NCI-H146 (cell line): Measurements from ENCODE around the gene DUSP15.

Source experiments
- DNase-seq: peaks from one replicate; lab custom pipeline; 2025; lab: John Stamatoyannopoulos, UW

The DUSP15 gene

DNA sequence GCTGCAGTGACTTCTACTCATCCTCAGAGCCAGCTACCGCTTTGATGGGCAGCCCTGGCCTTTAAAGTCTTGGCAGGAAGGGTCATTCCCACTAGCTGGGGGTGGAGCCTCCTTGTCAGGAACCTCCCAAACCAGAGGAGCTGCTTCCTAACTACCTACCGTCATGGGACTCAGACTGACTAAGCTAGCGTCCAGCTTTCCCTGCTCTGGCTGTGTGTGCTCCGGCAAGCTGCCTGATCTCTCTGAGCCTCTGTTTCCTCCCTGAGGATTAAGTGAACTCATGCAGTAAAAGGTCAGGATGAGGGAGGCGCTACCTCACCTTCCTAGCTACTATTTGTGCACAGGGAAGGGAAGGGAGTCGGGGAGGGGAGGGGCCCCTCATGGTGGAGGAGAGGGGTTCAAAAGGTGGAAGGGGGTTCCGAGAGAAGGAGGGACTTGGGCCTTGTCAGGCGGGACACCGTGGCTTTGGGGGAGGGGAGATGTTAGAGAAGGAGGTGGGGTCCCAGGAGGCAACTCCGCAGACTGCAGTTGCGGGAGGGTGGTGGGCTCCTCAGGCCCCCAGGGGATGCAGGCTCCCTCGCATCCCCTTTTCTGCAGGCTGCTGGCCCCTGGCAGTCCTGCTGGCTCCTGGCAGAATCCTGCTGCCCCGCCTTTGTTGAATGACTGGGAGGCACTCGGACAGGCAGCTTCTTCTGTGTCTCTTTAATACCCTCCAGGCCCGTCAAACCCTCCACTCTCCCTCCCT, 9.8 kb downstream of the DUSP15 start:
- DNase-seq: peak; percentile 35

DNA sequence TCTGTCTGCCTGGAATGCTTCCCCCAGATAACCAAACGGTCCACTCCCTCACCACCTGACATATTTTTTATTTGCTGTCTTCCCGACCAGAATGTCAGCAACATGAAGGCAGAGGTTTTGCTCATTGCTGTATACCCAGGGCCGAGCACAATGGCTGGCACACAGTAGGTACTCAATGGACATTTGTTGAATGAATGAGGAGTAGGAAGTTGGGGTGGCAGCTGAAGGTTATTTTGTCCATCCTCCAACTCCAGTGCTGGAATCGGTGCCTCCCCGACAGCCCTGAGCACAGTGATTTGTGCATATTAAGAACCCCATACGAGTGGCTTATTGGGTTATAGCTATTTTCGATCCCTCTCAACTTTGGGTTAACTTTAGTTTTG, 10.3 kb downstream of the DUSP15 start:
- DNase-seq: no peak

DNA sequence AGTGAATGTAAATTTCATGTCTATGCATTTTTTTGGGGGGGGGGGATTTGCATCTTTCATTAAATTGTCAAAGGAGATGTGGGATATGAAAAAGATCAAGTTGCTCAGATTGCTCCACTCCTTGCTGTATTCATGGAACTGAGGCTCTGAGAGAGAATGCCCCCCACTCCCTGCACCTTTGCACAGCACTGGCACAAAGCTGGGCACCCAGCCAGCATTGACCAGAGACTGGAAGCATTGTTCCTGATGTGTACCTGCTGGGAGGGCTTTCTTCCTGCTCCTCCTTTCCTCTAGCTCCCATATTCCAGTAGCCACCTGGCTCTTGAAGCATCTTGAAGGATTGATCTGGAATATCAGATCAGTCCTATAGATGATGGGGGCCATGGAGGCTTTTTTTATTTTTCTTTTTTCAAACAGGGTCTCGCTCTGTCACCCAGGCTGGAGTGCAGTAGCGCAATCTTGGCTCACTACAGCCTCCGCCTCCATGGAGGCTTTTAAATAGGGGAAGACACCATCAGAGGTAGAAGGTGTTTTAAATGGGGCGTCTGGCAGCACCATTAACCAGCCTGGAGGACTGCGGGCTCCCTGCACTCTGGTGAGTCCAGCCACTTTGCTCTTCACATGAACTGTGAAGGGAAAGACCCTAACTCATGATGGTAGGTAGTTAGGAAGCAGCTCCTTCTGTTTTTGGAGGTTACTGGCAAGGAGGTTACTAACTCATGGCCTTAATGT, 10.9 kb downstream of the DUSP15 start:
- no peak for DNase-seq

DNA sequence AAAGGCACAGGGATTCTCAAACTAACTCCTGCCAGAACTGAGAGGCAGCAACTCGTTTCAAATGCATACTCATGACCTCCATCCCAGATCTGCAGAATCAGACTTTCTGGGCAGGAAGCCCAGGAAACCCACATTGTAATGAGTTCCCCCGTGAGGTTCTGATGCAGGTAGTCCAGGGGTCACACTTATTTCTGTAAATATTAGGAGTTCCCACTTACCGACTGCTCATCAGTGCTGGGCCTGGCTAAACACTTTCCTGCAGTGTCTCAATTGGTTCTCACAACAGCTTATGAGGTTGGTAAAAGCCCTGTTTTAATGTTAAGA, 11.6 kb downstream of the DUSP15 start:
- DNase-seq: no peak

DNA sequence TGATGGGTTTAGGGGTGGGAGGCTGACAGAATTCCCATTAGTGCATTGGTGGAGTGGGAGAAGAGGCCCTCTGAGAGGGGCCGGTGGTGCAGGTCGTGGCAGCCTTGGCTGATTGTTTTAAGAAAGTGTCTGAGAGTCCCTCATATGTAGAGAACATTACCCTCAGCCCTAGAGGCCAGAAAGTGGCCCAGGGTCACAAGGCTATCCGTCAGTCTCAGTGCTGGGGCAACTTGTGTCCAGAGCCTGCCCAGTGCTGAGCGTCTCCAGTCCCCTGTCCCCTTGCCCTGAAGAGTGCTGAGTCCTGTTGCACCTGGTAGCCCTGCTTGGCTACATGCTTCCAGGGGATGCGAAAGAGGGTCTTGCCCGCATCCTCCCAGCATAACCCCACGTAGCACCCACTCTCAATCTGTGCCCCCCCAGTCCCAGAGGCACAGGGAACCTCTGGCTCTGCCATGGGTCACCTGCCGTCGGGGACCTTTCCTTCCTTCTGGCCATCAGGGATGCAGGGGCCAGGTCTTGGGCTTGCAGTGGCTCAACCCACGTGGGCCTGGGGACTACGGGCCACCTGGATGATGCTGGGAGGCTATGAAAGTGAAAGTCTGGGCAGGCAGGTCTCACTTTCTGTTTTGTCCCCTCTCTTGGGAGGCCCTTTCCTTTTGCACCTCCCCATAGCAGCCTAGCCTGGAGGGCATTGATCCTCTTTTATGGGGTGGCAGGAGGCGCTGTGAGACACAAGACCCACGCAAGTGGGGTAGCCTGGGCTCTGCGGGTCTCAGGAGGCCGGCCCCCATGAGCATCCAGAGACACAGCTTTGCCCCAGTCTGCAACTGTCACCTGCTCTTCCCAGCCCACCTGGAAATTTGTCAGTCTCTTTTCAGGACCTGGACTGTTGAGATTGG, 12.2 kb downstream of the DUSP15 start:
- no peak for DNase-seq

DNA sequence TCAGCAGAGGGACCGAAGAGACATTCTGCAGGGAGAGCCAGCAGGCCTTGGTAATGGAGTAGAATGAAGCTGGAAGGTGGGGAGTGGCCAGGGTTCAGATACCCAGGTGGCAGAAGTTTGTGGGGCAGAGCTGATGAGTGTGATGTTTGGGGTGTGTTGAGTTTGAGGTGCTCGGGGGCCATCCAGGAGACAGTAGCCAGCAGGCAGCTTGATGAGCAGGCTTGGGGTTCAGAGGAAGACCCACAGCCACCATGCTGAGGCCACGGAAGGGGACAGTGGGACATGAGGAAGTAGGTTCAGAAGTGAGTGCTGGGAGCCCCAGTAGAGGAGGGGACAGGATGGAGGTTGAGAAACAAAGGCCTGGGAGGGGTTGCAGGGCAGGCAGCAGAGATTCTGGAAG, 13.8 kb downstream of the DUSP15 start:
- DNase-seq: no peak

DNA sequence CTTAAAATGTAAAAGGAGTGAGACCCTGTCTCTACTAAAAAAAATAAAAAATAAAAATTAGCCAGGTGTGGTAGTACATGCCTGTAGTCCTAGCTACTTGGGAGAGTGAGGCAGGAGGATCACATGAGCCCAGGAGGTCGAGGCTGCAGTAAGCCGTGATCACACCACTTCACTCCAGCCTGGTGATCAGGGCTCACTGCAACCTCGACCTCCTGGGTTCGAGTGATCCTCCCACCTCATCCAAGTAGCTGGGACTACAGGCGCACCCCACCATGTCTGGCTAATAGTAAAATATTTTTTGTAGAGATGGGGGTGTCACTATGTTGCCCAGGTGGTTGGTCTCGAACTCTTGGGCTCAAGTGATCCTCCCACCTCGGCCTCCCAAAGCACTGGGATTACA, 16.8 kb downstream of the DUSP15 start:
- no peak for DNase-seq

DNA sequence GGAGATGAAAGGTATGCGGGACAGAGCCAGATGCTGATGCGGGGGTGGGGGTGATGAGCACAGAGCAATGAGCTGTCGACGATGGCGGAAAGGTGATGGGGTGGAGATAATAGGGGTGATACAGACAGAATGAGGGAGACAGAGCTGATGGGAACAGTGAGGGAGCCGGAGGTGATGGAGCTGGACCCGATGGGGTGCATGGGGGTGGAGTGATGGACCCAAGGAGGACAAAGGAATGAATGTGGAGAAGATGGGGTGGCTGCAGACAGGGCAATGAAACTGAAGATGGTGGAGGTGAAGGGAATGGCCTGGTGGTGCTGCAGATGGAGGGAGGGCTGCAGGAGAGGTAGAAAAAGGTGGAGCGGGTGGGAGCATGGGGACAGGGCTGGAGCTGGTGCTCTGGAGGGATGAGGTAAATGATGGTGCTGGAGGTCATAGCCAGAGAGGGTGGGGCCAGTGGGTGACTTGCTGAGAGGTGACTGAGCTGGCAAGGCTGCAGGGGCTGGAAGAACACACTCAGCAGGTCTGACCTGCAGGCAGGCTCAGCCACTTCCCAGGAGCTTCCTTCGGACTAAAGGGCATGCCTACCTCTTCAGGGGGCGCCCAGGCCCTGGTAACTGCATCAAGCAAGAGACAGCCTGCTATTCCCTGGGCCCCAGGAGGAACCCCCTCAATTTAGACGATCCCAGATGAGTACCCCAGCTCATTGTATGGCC, 18.9 kb downstream of the DUSP15 start:
- no peak for DNase-seq

DNA sequence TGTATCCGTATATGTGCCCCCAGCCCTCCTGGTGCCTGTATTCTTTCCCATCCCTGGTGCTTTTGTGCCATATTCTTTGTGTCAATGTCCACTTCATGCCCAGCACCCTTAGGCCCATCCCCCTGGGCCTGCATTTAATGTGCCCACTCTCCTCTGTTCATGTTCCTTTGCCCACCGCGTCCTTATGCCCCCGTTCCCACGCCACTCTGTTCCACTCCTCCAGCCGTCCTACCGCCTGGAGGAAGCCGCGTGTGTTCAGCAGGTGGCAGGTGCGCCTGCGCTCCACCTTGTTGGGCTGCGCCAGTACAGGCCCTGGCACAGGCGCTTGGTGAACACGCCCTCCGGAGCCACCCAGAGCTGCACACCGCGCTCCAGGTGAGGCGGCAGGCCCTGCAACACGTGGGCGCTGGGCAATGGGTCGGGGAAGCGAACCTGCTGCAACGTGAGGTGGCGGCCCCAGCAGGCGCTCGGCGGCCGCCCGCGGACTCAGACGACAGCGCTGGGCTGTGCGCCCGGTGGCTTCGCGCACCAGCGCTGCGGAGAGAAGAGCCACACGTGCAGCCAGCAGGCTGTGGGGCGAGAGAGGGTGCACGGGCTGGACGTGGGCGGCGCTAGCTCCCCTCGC, 20.9 kb downstream of the DUSP15 start:
- DNase-seq: peak; percentile 92

DNA sequence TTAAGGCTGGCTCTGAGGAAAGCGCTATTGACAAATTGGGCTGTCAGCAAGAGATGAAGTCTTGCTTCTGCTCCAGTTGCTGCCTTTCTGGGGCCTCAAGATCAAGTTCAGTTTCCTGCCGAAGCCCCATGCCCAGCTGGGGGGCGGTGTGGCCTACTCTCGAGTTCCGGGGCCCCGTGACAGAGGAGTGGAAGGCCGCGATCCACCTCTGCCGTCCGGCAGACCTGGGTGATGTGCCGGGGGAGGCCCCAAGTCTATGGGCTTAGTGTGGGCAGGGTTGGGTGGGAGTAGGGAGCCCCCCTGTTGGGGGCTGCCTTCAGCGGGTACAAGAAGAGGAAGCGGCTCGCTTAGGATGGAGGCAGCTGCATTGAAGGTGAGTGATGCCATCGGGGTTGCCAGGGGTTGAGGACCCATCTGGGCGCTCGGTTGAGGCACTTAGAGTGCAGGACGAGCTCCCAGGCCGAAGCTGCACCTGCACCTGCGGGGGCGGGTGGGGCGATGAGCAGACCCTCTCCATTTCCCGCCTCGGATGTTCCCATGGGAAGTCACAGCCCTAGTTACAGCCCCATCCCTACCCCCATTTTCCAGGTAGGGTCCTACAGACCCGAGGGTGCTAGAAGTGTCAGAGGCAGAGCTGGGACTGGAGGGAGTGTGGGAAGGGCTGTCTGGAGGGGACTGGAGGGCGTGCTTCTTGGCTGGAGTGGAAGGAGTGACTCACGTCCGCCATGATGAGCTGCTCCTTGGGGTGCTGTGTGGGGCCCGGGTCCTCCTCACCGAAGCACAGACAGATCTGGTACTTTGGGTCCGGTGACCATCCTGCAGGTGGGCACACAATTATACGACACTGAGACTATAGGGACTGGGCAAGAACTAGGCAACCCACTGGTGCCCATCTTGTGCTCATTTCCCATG, 22.0 kb downstream of the DUSP15 start:
- DNase-seq: no peak

DNA sequence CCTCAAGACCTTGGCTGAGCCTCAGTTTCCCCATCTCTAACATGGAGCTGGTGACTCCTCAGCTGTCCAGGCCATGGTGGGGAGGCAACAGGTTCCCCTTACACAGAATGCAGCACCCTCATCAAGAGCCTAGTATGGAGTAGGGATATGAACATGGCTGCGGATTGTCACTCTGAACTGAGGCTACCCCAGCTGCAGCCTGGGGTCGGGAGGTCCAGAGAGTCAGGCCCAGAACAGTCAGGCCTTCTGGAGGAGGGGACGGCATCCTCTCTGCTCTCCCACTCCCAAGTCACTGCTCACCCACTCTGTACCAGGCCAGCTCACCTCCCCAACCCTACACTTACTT, 23.6 kb downstream of the DUSP15 start:
- no peak for DNase-seq

DNA sequence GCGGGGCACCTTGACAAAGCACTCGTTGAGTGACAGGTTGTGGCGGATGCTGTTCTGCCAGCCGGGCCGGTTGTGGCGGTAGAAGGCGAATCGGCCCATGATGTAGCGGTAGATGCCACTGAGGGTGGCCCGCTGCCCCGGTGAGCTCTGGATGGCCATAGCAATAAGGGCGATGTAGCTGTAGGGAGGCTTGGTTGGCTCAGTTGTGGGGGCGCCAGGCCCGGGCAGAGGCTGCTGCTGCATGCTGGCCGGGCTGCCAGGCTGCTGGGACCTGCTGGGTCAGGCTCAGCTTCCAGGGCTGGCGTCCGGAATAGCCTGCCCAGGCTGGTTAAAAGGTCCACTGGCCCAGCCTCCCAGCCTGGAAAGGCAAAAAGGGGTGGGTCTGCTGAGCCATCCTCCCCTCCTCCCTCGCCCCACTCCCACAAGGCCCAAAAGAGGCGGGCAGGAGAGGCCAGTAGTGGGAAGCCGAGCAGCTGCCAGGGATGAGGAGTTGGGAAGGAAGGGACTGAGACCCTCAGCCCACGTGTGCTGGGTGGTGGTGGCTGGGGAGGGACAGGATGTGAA, 24.9 kb downstream of the DUSP15 start, which contains the start of gene FOXS1:
FOXS1 (minus strand) TSS at position 305 of the 564 bp plus-strand sequence; CDS start at position 243, 62 bp downstream.
- no peak for DNase-seq

DNA sequence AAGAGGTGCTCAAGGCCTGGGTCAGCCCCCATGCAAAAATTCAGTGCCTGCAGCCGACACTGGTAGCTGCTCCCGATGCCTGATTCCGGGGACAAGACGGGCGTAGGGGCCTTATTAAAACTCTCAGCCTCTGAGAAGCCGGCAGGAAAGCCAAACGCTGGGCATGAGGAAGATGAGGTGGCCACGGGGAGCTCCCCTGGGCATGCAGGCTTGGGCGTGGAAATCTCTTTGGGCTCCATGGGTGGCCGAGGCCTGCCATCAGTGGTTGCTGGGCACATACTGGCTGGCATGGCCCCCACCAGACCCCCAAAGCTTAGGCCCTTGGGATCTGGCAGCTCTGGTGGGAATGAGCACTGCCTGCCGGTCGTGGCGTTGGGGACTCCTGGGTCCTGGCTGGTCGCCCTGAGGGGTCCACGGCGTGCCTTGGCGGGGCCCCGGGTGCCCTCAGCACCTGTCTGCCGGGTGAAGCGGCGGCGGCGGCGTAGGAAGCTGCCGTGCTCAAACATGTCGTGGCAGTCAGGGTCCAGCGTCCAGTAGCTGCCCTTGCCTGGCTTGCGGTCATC, 25.5 kb downstream of the DUSP15 start:
- no peak for DNase-seq

DNA sequence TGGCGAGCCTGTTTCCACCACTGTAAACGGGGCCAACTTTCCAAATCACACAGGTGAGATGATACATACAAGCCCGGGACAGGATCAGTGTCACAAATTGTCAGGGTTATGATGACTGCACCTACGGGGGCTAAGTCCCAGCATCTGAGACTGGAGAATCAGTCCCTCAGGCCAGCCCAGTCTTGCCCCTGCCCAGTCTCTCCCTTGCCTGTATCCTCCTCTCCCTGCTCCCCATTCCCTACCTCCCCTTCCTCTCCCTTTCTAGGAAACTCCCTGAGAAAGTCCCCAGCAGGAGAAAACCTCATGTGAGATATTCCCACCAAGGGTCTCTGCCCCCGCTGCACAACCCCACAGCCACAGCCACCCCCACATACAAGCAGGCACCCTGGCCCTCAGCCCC, 26.4 kb downstream of the DUSP15 start:
- no peak for DNase-seq

DNA sequence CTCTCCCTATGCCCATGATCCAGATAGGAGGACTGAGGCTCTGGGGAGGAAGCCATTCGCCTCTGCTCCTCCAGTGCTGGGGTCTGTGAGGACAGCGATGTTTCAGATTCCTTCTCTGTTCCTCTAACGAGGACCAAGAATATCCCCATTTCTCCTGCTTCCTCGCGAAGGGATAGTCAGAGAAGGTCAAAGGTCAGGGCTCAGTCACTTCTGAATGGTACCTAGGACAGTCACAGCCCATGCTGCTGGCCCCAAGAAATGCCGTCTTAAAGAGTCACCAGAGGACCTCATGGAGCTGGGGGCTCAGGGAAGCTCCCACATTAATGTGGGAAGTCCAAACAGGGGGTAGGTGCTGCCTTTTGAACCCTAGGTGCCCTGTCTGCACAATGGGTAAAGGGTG, 27.0 kb downstream of the DUSP15 start:
- DNase-seq: no peak

DNA sequence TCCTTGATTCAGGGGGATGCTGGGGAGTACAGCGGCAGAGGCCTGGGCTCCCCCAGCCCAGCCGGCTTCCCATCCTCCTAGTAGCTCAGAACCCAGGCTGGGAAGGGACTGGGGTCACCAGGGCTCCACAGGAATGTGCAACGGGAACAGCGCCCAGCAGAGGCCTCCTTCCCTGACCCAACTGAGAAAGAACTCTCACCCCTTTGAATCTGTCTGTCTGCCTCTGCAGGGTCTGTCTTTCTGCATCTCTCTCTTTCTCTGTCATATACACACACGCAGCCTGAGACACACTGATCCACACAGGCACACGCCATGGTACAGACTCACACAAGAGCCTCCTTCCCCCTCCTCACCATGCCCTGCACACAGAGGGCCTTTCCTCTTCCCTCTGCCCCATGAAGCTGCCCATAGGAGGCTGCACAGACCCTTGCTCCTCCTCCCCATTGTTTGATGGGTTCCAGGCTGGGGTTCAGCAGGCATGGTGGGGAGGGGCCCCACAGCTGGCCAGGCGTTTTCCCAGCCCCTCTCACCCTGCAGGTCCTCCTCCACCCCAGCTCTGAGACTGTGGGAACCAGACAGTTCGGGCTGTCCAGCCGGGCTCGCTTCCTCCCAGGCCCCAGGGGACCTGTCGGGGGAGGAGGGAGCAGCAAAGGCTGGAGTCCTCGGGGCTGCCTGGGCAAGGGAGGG, 27.7 kb downstream of the DUSP15 start:
- no peak for DNase-seq

DNA sequence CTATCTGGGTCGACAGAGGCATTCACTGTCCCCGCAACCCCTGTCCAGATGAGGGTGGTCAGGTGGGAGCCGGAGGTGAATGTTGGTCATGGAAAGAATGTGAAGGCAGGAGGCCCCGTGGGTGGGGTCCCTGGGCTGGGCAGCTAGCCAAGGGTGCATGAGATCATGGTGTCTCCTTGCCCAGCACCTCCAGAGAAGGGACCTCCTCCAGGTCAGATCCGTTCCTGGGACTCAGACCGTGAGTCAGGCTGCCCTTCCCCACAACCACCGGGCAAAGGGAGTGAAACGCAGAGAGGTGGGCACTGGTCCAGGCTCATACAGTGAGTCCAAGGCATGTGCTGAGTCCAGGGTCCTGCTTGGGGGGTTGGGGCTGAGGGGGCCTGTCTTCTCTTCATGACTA, 28.4 kb downstream of the DUSP15 start:
- DNase-seq: no peak

DNA sequence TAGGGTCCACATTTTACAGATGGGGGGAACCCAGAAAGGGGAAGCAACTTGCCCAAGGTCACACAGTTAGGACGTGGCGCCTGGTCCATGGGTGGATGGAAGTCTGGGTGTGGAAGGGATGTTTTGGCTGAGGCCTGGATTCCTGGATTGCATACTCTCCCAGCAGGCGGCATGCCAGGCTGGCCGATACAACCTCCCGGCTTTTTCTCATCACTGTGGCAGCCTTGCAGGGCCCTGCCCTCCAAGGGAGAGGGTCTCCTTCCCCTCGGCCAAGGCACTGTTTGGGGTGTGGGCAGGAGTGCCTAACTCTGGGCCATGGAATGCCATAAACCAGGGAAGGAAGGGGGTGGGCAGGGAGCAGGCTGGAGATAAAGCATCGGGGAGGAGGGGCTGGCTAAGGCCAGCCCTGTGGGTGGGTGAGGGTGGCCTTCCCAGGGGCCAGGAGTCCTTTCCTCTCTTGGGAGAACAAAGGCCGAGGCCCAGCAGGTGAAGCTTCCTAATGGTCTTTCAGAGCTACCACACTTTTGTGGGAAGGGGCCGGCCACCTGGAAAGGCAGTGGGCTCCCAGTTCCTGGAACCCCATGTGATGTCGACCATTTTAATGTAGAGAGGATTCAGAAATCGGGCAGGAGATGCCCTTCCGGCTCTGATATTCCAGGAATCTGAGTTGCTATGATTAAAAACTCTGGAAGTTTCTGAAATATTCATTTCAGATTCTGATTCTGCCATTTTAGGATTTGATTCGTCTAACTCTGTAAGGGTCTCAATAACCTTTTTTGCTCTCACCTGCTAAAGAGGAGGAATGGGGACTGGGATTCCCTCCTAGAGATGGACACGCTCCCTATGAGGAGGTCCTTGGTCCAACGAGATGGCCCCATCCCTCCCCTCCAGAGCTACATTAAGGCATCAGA, 29.2 kb downstream of the DUSP15 start:
- DNase-seq: peak; percentile 22
